ENCODE data around the gene NMD3. TPM values are rescaled to one million over a fixed set of nuclear protein-coding genes. Genes with fewer than 3 reads are reported as not detected.

NMD3 gene
- total and polyA plus RNA-seq, 11 donors: 20.4 to 74.9 (median 54.8) TPM

DNA sequence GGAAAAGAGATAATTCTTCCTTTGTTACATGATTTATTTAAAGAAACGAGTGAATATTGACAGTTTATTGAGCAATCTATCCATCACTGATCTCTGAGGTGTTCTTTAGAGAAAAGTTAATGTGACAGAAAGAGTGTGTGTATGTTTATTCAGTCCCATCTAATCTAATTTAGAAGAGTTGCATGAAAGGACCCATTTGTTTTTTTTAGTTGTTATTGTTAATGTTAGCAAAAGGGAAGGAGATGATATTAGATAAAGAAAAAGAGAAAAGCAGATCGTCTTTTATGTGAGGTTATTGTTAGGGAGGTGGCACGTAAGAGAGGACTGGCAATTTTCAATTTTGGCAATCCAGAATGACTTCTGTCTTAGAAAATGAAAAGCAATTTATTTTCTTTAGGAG is 46.5 kb downstream of the NMD3 start:
- WGBS, 4 donors: 76 to 87% (median 79%) methylated on average over 3 of the region's 3 CpGs
- Histone ChIP-seq H3K36me3 (peaks cover 0 to 15% (median 4%) of the 10 kb centered on the region in 9 donors), H3K27ac (no peak overlapping the region), H3K4me1 (peaks cover 0 to 19% (median 7%) of the 10 kb centered on the region in 12 donors), H3K27me3 (no peaks in the 10 kb centered on the region), H3K9me3 (peaks cover 0 to 17% (median 0%) of the 10 kb centered on the region in 12 donors), H3K4me3 (no peak overlapping the region)
- DNase-seq (no peak), ATAC-seq (no peak)
- no peak for TF ChIP-seq POLR2A (IDR thresholded peaks at IDR 0.05)
- TF ChIP-seq, protein P1, sequence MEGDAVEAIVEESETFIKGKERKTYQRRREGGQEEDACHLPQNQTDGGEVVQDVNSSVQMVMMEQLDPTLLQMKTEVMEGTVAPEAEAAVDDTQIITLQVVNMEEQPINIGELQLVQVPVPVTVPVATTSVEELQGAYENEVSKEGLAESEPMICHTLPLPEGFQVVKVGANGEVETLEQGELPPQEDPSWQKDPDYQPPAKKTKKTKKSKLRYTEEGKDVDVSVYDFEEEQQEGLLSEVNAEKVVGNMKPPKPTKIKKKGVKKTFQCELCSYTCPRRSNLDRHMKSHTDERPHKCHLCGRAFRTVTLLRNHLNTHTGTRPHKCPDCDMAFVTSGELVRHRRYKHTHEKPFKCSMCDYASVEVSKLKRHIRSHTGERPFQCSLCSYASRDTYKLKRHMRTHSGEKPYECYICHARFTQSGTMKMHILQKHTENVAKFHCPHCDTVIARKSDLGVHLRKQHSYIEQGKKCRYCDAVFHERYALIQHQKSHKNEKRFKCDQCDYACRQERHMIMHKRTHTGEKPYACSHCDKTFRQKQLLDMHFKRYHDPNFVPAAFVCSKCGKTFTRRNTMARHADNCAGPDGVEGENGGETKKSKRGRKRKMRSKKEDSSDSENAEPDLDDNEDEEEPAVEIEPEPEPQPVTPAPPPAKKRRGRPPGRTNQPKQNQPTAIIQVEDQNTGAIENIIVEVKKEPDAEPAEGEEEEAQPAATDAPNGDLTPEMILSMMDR (IDR thresholded peaks at IDR 0.05): no peak
- intact Hi-C loops (cut with DNase I): no loop called here

DNA sequence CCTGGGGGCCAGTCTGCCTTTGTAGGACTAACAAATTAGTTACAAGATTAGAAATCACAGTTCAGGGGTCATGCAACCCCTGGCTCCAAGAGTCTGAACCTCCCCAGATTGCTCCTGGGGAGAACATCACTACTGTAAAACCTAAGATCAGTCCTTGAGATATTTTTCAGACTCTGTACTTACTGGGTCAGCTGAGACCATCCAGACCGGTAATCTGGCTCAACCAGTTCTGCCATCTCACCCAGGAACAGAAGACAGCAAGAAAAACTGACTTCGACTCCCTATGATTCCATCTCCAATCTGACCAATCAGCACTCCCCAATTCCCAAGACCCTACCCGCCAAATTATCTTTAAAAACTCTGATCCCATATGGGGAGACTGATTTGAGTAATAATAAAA is 47.5 kb downstream of the NMD3 start:
- no peak for TF ChIP-seq POLR2A (IDR thresholded peaks at IDR 0.05)
- TF ChIP-seq, protein P1 (IDR thresholded peaks at IDR 0.05): no peak
- 93 to 97% (median 94%) methylated on average over 3 of the region's 3 CpGs for WGBS, 4 donors
- intact Hi-C loops (cut with DNase I): no loop called here

DNA sequence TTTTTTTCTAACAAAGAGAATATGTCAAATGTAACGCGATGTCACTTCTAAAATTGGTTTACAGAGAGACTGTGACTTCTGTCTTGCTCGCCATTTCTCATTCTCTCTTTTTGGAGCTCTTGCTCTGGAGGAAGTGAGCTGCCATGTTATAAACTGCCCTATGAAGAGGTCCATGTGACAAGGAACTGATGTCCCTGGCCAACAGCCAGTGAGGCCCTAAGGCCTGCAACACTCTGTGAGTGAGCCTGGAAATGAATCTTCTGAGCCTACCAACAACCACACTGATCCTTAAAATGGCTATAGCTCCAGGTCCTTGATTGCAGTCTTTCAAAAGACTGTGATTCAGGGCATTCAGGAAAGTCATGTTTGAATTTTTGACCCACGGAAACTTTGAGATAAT is 49.9 kb downstream of the NMD3 start:
- Histone ChIP-seq H3K27me3 (no peaks in the 10 kb centered on the region), H3K4me3 (no peak overlapping the region), H3K27ac (no peak overlapping the region), H3K9me3 (peaks cover 0 to 1% (median 0%) of the 10 kb centered on the region in 12 donors), H3K36me3 (peaks cover 0 to 18% (median 8%) of the 10 kb centered on the region in 9 donors), H3K4me1 (peaks cover 0 to 15% (median 7%) of the 10 kb centered on the region in 12 donors)
- WGBS, 4 donors: 89 to 93% (median 91%) methylated on average over 4 of the region's 4 CpGs
- ATAC-seq: peak in 2 of 4 donors; percentile 63 to 67
- no peak for TF ChIP-seq POLR2A (IDR thresholded peaks at IDR 0.05)
- TF ChIP-seq, protein P1 (IDR thresholded peaks at IDR 0.05): no peak
- intact Hi-C loops (cut with DNase I): loop anchor here in 5 of 10 donors (5.0 kb wide), 3 partner anchors 136 to 151 kb away; no protein-coding TSS in a partner anchor
- DNase-seq: peak in 2 of 5 donors; percentile 38 to 44

More for the DNA sequence above, 47.5 kb downstream of the NMD3 start:
- Histone ChIP-seq H3K4me3 (no peak overlapping the region), H3K9me3 (peaks cover 0 to 17% (median 0%) of the 10 kb centered on the region in 12 donors), H3K36me3 (peaks cover 0 to 15% (median 4%) of the 10 kb centered on the region in 9 donors), H3K4me1 (peaks cover 0 to 15% (median 7%) of the 10 kb centered on the region in 12 donors), H3K27ac (no peak overlapping the region), H3K27me3 (no peaks in the 10 kb centered on the region)
- no peak for ATAC-seq
- no peak for DNase-seq

DNA sequence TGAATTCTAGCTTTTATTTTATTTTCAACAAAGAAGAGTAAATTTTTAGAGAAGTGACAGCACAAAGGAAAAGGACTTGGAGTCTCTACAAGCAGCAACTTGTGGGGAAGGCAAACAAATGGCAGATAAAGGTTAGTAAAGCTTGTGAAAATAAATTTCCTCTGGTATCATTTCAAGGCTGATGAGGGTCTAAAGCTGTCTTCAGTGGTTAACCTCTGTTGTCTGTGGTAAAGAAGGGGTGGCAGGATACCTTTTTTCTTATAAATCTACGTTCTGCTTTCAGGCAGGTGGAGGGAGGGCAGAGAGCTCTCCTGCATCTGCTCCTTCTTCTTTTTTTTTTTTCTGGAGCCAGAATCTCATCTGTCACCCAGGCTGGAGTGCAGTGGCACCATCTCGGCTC is 50.5 kb downstream of the NMD3 start:
- peaks cover 0 to 9% (median 3%) of the 10 kb centered on the region in 12 donors for H3K4me1 ChIP-seq
- ATAC-seq (no peak), DNase-seq (no peak)
- no peak for TF ChIP-seq POLR2A (IDR thresholded peaks at IDR 0.05)
- TF ChIP-seq, protein P1 (IDR thresholded peaks at IDR 0.05): no peak
- H3K27ac ChIP-seq: no peak overlapping the region
- peaks cover 0 to 18% (median 9%) of the 10 kb centered on the region in 9 donors for H3K36me3 ChIP-seq
- 50 to 93% (median 90%) methylated on average over 2 of the region's 2 CpGs for WGBS, 4 donors
- intact Hi-C loops (cut with DNase I): loop anchor here in 6 of 10 donors (2.0 to 5.0 kb wide), 4 partner anchors 136 to 151 kb away; no protein-coding TSS in a partner anchor
- no peaks in the 10 kb centered on the region for H3K27me3 ChIP-seq
- H3K9me3 ChIP-seq: no peaks in the 10 kb centered on the region
- H3K4me3 ChIP-seq: no peak overlapping the region

All from heart left ventricle (tissue), 16 donors.